HG03060 (cell line): ENCODE measurements around the gene PRKCE.

Source experiments
- ATAC-seq: cut with Tn5 transposase; IDR thresholded peaks from one replicate; pipeline ENCODE4 v1.9.1; 2021; ENCODE audit warnings: low read depth, moderate number of reproducible peaks; ENCODE audit not compliant: unreplicated experiment

The PRKCE gene

DNA sequence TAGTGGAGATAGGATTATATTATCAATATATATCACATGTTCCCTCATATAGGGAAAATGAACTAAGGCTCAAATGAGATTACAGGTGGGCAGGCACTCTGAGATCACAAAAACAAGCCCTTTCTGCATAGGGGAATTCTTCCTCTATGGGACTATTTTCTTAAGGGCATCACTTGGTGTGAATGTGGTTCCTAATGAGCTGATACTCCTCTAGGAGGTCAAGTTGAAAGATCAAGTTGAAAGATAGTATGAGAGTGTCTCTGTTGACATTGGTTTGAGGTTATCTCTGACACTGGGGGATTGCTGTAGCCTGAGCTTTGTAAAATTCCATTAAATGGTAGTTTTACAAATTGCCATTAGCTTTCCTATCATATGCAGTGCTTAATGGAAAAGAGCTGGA is 270.4 kb downstream of the PRKCE start:
- ATAC-seq: no peak

DNA sequence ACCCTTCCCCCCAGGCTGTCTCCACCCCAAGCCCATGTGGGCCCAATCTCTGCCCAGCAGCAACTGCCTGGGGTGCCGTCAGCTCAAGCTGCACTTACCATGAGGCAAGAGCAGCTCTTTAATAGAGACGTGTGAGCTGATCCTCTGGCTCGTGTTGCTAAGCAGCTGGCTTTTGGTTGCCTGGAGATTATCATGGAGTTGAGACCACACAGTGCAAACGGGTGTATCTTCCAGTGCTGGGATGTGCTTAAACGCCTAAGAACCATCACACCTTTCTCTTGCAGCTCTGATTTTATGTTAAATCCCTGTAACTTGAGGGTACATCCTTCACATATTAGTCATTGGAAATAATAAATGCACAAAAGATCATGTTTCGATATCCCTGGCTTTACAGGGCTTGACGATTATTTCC is 271.1 kb downstream of the PRKCE start:
- ATAC-seq: no peak

DNA sequence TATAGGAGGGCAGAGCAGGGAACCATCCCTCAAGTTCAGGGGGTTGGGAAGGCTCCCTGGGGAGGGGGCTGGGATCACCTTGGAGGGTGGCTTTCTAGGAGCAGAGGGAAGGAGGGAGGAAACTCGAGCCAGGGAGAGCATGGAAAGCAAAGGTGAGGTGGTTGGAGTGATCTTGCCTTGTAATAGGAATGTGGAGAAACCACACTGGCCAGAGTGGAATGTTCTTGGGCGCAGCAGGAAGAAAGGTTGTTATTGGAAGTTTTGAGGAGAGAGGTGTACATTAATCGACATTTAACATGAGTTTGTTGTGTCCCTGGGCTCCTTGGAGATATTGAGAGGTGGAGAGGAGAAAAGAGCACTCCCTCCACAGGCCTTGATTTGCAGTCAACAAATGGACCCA is 272.2 kb downstream of the PRKCE start:
- no peak for ATAC-seq

DNA sequence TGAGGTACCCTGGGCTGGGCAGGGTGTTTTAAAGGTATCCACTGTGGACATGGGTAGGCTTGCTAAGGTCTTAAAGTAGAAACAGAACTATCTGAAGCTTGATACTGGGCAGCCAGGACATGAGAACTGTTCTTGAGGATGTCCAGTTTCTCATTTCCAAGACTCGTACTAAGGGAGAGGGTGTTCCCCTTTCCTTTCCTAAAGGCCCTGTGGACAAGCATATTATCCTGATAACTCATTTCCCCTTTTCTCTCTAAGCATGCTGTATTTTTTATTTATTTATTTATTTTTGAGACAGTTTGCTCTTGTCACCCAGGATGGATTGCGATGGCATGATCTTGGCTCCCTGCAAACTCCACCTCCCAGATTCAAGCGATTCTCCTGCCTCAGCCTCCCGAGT is 273.6 kb downstream of the PRKCE start:
- ATAC-seq: no peak

DNA sequence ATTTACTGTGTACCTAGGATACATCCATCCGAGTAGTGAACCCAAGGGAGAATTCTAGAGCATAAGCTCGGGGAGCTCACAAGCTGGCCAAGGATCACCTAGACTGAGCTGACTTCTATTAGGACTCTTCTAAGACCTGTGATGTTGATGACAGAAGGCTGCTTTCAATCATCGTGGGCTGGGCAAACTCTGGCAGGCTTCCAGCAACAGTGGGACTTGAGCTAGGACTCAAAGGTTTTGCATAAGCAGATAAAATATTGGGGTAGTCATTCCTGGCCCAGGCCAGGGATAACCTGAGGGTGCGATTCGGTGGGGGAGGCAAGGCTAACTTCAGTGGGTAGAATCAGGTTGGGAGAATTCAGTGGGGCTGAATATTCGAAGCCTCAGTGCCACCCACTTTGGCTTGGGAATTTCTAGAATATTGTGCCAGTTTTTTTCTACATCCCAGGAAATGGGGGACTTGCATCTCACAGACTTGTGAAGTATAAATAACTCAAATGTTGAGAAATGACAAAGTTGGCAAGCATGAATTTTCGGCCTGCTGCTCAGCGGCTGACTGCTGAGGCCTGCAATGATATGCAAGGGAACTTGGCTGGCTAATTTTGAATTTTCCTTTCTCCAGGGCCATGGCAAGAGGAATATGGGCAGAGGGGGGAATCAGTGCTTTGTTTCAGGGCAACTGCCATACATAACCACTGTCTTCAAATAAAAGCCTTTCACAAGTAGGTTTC is 274.3 kb downstream of the PRKCE start:
- no peak for ATAC-seq

DNA sequence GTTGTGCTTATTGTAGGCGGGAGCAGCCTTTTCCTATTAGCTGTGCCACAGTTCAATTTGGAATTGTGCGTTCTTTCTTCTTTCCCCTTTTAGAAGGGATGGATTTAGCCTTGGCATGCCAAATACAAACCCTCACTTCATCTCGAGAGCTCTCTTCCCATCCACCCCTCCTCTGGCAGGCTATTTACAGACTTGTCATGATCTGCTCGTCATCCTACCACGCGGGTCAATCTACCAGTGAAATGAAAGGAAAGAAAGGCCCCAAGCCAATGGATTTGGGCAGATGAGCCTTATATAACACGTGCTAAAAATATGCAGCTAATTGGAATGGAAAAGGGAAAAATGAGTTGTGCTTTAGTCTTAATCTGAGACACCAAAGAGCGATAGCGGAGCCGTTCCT is 277.5 kb downstream of the PRKCE start:
- no peak for ATAC-seq

DNA sequence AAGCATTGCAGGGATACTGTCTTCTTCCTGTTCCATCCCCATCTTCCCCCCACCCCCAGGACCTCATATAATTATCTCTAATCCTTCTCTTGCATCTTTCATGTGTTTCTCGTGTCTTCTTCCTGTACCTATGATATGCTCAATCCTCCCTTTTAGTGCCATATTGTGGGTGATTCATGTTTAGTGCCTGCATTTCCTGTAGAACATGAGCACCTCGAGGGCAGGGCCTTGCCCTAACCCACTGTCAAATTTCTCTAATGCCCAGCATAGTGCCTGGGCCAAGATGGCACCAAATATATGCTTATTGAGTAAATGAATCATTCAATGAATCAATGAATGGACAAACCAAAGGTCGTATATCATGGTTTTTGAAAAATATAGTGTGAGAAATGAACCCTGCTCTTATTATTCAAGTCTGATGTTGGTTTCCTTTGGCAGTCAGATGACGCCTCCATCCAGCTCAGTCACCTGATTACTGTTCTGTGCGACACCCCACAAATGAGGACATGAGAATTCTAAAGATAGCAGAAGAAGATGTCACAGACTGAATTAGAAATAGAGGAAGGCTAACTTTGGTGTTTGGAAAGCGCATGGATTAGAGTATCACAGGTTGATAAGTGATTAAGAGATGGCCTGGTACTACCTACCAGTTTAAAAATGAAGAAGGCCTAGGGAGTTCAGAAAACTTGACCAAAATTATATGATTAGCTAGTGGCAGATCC is 278.4 kb downstream of the PRKCE start:
- no peak for ATAC-seq

DNA sequence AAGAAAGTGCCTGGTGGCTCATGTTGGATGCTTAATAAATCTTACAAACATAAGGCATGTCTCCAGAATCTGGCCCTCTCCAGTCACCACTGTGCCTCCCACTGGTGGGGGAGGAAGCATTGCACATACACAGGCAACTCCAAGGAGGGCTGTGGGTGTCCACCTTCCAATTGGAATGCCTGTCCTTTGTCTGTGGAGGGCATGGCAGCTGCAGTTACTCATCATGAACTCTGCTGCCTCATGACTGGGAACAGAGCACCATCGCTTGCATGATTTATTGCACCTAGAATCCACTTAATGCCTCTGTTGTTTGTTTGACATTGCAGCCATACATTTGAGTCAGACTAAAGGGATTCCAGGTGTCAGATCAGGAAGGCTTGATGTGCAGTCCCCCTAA is 278.9 kb downstream of the PRKCE start:
- no peak for ATAC-seq

DNA sequence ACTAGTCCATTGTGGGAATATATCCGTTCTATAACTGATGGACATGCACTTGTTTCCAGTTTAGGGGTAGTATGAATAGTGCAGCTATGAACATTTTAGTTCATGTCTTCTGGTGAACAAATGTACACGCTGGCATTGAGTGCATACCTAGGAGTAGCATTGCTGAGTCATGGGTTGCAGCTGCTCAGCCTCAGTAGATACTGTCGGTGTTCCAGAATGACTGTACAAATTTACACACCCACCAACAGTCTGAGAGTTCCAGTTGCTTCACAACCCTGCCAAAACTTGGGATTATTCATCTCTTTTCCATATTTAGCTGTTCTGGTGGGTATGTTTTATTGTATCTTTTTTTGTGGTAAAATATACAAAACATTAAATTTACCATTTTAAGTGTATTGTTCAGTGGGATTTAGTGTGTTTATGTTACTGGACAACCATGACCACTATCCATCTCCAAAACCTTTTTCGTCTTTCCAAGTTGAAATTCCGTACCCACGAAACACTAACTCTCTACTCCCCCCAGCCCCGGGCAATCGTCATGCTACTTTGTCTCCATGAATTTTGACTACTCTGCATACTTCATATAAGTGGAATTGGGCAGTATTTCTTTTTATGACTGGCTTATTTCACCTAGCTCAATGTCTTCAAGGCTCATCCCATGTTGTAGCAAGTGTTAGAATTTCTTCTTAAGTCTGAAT is 281.0 kb downstream of the PRKCE start:
- ATAC-seq: no peak

DNA sequence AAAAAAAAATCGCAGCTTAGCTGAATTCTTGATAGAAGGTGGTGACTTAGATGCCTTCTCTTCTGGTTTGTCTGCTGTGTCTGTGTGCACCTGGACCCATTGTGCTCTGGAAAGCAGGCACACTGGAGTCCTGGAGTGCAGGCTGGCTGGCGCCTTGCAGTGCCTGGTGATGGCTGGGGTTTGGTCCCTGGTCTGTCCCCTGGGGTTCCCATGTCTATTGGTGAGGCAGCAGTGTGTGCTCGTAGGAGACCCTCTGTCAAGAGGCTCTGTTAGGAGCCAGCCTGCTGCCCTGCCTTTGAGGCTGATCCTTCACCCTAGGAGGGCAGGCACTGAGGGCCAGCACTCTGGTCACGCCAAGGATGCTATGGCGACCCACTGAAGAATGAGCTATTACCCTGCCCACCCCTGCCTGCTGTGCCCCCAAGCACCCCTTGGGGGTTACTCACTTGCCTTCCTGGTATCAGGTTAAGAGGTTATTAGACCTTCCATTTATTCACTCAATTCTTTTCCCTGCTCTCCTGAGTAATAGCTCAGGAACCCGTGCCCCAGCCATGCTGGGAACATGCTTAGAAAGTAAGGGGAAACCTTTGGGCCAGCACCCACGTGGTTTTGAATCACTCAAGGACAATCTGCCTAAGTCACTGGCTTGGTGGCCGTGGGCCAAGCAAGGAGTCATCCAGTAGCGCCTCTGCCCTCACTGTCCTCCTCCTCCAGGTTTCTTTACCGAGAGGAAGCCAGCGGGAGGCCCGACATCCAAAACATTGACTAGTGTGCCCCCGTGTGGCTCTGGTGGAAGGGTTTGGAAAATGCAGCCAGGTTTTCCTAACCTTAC is 284.5 kb downstream of the PRKCE start:
- ATAC-seq: no peak

DNA sequence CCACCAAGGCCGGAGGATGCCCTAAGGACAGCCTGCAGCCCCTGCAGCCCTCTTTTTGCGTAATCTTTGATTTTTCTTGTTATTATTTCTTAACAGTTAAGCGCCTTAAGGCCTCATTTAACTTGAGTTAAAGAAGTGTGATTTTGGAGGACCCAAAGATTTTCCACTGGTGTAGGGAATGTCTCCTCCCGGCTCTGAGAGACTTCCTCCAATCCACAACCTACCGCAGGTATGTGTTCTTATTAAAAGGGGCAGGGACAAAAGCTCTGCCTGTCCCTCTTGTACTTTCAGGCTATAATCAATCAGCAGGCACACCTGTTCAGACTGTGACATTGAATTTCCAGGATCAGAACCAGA is 285.1 kb downstream of the PRKCE start:
- no peak for ATAC-seq

DNA sequence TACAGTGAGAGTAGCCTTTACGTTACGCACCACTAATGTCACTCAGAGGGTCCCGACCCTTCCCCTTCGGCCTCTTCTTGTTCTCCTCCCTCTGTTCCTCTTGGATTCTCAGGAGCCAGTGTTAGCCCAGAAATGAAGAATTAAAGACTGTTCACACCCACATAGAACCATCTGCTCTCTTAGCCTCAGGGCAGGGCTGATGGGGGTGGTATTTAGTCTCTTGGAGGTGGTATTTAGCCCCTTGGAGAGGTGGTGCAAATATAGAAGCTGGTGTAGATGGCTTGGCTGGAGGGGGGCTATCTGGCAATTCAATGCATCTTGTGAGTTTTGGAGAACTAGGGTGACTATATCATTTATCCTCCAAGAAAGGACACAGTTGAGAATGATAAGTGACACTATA is 286.5 kb downstream of the PRKCE start:
- no peak for ATAC-seq

DNA sequence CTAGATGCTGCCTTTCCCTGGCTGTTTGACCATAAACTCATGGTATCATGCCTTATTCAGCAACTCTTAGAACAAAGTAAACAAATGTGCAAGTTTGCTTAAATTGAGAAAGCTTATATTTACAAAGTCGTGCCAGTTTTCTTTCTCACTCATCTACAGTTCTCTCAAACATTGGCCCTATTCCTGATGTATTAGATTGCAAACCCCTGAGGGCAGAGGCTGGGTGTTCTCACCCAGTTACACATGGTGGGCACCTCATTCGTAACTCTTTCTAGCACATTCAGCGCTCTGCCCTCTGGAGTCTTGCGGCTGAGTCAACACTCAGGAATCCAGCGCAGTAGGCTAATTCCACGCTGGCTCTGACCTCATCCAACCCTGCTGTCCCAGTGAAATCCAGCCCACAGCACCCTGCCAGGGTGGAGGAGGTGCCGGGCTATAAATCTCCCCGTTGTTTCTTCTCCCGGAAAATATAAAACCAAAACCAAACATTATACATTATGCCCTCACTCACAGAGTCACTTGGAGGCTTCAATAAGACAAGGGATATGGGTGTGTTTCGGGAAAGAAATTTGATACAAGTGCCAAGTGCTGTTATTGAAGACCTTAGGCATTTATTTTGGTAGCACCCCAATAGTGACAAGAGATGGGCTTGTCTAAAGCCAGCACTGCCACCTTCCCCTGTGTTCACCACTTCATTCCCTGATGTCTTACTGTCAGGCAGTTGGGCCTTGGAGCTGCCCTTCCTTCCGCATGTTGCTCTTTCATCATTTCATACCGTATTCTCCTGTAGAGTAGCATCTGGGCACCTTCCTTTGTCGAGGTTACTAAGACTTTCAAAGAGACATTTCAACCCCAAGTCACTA is 287.4 kb downstream of the PRKCE start:
- ATAC-seq: no peak

DNA sequence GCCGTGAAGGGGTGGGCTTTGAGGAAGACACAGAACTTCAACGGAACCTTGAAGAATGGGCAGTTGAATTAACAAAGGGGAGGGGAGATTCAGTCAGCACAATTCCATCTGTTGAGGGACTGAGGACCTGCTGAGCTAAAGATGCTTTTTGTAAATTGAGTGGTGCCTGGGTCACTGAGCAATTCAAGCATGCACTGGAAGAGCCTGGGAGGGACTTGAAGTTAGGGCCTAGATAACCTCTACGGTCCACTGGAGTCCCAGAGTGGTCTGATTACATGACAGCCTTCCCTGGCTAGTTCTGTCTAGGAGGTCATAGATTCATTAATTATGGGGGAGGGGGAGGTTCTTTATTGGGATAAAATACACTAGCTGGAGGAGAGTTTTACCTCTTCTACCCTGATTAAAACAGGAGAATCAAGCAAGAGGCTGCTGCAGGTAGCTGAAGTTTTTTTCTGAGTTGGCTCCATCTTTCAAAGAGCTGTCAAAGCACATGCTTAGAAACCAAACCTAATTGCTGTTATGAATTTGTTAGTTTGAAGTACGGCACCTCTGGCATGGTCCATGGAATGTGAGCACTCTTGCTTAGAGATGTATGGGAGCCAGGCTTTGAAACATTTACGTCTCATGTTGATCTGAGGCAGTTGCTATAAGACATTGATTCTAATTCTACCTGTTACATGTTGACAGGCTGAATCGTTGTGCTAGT is 290.2 kb downstream of the PRKCE start:
- no peak for ATAC-seq

DNA sequence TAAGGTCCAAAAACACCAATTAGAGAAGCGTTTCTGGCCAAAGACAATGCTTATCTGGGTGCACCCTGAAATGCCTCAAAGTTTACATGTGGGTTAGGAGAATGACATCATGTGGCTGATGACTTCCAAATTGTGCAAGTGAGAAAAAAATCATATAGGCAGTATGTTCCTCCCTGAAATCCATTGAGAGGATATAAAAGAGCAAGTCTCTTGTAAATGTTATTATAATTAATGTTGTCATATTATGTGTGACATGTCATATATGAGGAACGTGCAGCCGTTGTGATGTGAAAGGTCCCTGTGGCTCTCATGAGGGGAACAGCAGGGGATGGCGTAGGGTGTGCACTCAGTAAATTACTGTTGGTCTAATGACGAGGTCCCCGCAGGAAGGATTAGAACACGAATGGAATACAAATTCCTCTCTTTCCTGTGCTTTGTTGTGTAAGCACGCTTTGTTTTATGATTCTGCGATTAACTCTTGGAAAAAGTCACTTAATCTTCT is 290.8 kb downstream of the PRKCE start:
- ATAC-seq: no peak

DNA sequence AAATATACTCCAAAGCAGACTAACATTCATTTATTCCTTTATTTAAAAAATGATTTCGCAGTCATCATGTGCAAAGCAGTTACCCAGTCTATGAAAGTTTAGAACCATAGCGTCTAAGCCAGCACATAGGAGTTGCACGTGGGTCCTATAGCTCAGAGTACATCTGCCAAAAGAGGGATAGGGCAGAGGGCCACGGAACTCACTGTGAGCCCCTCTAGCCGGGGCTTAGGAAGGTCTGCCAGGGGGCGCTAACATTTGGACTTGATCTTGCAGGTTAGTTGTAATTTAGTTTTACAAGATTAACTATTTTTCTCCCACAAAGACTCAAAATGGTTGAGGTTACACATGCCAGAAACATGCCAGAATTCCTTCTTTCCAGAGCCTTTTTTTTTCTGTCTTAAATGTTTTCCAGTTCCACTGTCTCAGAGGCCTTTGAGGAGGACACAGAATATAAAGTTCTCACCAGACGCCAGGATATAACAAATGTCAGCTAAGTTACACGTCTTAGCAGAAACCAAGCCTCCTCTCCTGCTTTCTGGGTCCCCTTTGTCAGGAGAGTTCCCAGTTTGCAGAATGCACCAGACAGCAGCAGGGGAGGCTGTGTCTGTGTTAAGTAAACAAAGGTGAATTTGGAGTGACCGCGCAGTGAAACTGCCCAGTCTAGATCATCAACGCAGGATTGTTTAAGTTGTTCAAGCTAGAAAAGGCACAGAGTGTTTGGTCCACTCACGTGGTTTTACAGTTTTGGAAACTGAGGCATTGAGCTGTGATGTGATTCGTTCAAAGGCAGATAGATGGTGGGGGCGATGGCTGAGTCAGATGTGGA is 292.0 kb downstream of the PRKCE start:
- no peak for ATAC-seq

DNA sequence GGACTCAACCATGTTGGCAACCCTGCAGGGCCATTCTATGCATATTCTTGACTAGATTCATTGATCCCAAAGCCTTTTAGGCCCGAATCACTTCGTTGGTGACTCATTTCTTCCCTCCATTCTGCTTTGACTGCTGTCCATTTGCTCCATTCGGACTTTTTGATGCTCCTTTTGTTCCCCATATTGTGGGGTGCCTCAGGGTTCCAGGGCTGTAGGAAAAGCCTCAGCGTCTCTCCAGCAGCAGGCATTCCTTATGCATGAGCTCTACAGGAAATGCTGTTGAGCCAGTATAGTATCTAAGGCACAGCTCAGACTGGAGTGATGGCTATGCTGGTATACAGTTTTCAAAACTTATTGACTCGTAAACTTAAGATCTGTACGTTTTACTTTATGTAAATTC is 292.6 kb downstream of the PRKCE start:
- ATAC-seq: no peak

DNA sequence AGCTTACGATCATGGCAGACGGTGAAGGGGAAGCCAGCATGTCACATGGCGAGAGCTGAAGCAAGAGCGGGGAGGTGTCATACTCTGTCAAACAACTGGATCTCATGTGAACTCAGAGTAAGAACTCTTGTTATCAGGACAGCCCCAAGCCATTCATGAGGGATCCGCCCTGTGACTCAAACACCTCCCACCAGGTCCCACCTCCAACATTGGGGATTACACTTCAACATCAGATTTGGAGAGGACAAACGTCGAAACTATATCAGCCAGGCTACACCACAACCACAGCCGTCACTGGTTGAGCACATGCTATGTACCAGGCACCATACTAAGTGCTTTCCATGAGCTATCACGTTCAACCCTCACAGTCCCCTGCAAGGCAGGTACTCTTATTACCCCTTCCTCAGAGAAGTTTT is 293.8 kb downstream of the PRKCE start:
- no peak for ATAC-seq
